Astrocyte (in vitro differentiated cells and primary cell): ENCODE results near the gene ADRA2B. TPM values are rescaled to one million over a fixed set of nuclear protein-coding genes. Genes with fewer than 3 reads are reported as not detected.

ENCODE experiments used
- DNase-seq: peaks from one replicate; pipeline ENCODE4 v3.0.0-alpha.2; 2010; ENCODE audit warnings: low read depth
- FAIRE-seq: peaks from 2 replicates; lab custom pipeline; 2011; peaks lifted over from hg19 to GRCh38; lab: Jason Lieb, UNC
- H2AFZ ChIP-seq: 2 replicates; pipeline ENCODE4 v1.6.0; 2012; ENCODE audit warnings: low read depth, low read length, inconsistent platforms
- H3K27ac ChIP-seq: 2 replicates; pipeline ENCODE4 v1.5.1; 2011; ENCODE audit warnings: low read depth, low read length, inconsistent platforms
- H3K27me3 ChIP-seq: 2 replicates; pipeline ENCODE4 v1.6.0; 2011; ENCODE audit warnings: low read length, inconsistent platforms; ENCODE audit not compliant: insufficient read depth
- H3K36me3 ChIP-seq: 2 replicates; pipeline ENCODE4 v1.5.1; 2011; ENCODE audit warnings: low read length, inconsistent platforms; ENCODE audit not compliant: insufficient read depth
- H3K4me1 ChIP-seq: 2 replicates; pipeline ENCODE4 v1.5.1; 2011; ENCODE audit warnings: low read length, inconsistent platforms; ENCODE audit not compliant: insufficient read depth
- H3K4me2 ChIP-seq: 2 replicates; pipeline ENCODE4 v1.6.0; 2012; ENCODE audit warnings: low read length, inconsistent platforms
- H3K4me3 ChIP-seq: 2 replicates; pipeline ENCODE4 v1.5.1; 2011; ENCODE audit warnings: low read depth, mild to moderate bottlenecking, low read length, inconsistent platforms; ENCODE audit not compliant: insufficient read depth
- H3K79me2 ChIP-seq: 2 replicates; pipeline ENCODE4 v1.6.0; 2012; ENCODE audit warnings: mild to moderate bottlenecking, low read length, inconsistent platforms; ENCODE audit not compliant: insufficient read depth
- H3K9ac ChIP-seq: 2 replicates; pipeline ENCODE4 v1.6.0; 2012; ENCODE audit warnings: mild to moderate bottlenecking, low read length, inconsistent platforms
- H3K9me3 ChIP-seq: 2 replicates; pipeline ENCODE4 v1.5.1; 2012; ENCODE audit warnings: low read depth, mild to moderate bottlenecking, low read length, inconsistent platforms; ENCODE audit not compliant: insufficient read depth
- H4K20me1 ChIP-seq: 2 replicates; pipeline ENCODE4 v1.6.0; 2012; ENCODE audit warnings: low read length, inconsistent platforms; ENCODE audit not compliant: insufficient read depth
- H3K27ac Mint-ChIP-seq: one replicate; pipeline ENCODE4 v1.8.0; 2021; ENCODE audit warnings: mild to moderate bottlenecking, mixed read lengths; ENCODE audit not compliant: unreplicated experiment
- H3K27me3 Mint-ChIP-seq: one replicate; pipeline ENCODE4 v1.8.0; 2021; ENCODE audit warnings: low read depth, mixed read lengths; ENCODE audit not compliant: unreplicated experiment
- H3K36me3 Mint-ChIP-seq: one replicate; pipeline ENCODE4 v1.8.0; 2021; ENCODE audit warnings: low read depth, mixed read lengths; ENCODE audit not compliant: unreplicated experiment
- H3K4me1 Mint-ChIP-seq: one replicate; pipeline ENCODE4 v1.8.0; 2021; ENCODE audit warnings: low read depth, mixed read lengths; ENCODE audit not compliant: unreplicated experiment
- H3K4me3 Mint-ChIP-seq: one replicate; pipeline ENCODE4 v1.8.0; 2021; ENCODE audit warnings: mild to moderate bottlenecking, moderate library complexity, mixed read lengths; ENCODE audit not compliant: unreplicated experiment
- H3K9me3 Mint-ChIP-seq: one replicate; pipeline ENCODE4 v1.8.0; 2021; ENCODE audit warnings: mild to moderate bottlenecking, mixed read lengths; ENCODE audit not compliant: unreplicated experiment
- EZH2 ChIP-seq: IDR thresholded peaks from 2 replicates; pipeline ENCODE4 v1.6.1; 2012; ENCODE audit warnings: mild to moderate bottlenecking, low read length, inconsistent platforms; ENCODE audit not compliant: insufficient read depth
- total RNA-seq: library from RNA; stranded (reverse); gene quantifications from 2 replicates; pipeline ENCODE4 v1.2.1, GENCODE V29; 2021
- TF ChIP-seq, protein P1 (sequence below): IDR thresholded peaks from 2 replicates; pipeline ENCODE4 v1.5.1; 2011; ENCODE audit warnings: low read depth, mild to moderate bottlenecking, inconsistent platforms, low read length, moderate library complexity; ENCODE audit not compliant: insufficient read depth

The ADRA2B gene
- total RNA-seq, 1 donor from 2014 or later, result not detected

DNA sequence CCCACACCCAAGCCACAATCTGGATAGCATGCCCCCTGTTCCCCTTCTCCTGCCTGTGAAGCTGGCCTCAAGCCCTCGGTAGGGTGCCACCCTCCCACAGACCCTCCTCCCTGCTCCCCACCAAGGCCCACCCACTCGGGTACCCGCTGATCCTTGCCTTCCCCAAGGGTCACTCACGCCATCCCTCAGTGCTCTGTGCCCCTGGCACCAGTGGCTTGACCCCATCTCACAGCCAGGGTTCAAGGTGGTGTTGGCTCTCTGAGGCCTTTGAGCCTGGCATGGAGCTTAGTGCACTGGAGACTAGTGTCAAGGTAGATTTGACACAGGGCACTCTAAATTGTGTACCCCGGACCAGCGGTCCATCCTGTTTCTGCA is 11.9 kb downstream of the ADRA2B start:
- H3K27me3 ChIP-seq, result peaks cover 2% of the 10 kb centered on the region
- no peak overlapping the region for H3K27ac Mint-ChIP-seq
- H3K9me3 Mint-ChIP-seq, result peaks cover 10% of the 10 kb centered on the region
- H3K9me3 ChIP-seq, result peaks cover 13% of the 10 kb centered on the region
- no peak overlapping the region for H3K4me3 Mint-ChIP-seq
- no peak overlapping the region for H2AFZ ChIP-seq
- peaks cover 5% of the 10 kb centered on the region for H3K4me1 Mint-ChIP-seq
- no peak for FAIRE-seq
- no peak for TF ChIP-seq EZH2
- TF ChIP-seq, protein P1, sequence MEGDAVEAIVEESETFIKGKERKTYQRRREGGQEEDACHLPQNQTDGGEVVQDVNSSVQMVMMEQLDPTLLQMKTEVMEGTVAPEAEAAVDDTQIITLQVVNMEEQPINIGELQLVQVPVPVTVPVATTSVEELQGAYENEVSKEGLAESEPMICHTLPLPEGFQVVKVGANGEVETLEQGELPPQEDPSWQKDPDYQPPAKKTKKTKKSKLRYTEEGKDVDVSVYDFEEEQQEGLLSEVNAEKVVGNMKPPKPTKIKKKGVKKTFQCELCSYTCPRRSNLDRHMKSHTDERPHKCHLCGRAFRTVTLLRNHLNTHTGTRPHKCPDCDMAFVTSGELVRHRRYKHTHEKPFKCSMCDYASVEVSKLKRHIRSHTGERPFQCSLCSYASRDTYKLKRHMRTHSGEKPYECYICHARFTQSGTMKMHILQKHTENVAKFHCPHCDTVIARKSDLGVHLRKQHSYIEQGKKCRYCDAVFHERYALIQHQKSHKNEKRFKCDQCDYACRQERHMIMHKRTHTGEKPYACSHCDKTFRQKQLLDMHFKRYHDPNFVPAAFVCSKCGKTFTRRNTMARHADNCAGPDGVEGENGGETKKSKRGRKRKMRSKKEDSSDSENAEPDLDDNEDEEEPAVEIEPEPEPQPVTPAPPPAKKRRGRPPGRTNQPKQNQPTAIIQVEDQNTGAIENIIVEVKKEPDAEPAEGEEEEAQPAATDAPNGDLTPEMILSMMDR, result no peak
- no peaks in the 10 kb centered on the region for H3K79me2 ChIP-seq
- H3K36me3 ChIP-seq, result no peaks in the 10 kb centered on the region
- H3K27me3 Mint-ChIP-seq, result peaks cover 9% of the 10 kb centered on the region
- no peaks in the 10 kb centered on the region for H4K20me1 ChIP-seq
- DNase-seq, result no peak
- H3K36me3 Mint-ChIP-seq, result peaks cover 2% of the 10 kb centered on the region
- H3K9ac ChIP-seq, result no peak overlapping the region
- no peak overlapping the region for H3K4me3 ChIP-seq
- no peak overlapping the region for H3K4me2 ChIP-seq
- no peak overlapping the region for H3K27ac ChIP-seq
- H3K4me1 ChIP-seq, result peaks cover 3% of the 10 kb centered on the region

GRCh38 chr2:96103761-96104486 is 12.4 kb downstream of the ADRA2B start:
- Histone ChIP-seq H3K4me1 (peaks cover 3% of the 10 kb centered on the region), H3K79me2 (no peaks in the 10 kb centered on the region), H3K27me3 (peaks cover 2% of the 10 kb centered on the region), H3K4me2 (no peak overlapping the region), H3K9me3 (peaks cover 13% of the 10 kb centered on the region), H4K20me1 (no peaks in the 10 kb centered on the region), H3K9ac (no peak overlapping the region), H3K4me3 (no peak overlapping the region), H2AFZ (no peak overlapping the region), H3K27ac (no peak overlapping the region), H3K36me3 (no peaks in the 10 kb centered on the region)
- peaks cover 11% of the 10 kb centered on the region for H3K27me3 Mint-ChIP-seq
- H3K9me3 Mint-ChIP-seq, result peaks cover 10% of the 10 kb centered on the region
- DNase-seq (no peak), FAIRE-seq (no peak)
- H3K36me3 Mint-ChIP-seq, result peaks cover 2% of the 10 kb centered on the region
- no peak overlapping the region for H3K27ac Mint-ChIP-seq
- peaks cover 5% of the 10 kb centered on the region for H3K4me1 Mint-ChIP-seq
- no peak for TF ChIP-seq EZH2
- TF ChIP-seq, protein P1, result no peak
- H3K4me3 Mint-ChIP-seq, result no peak overlapping the region

- DNase-seq (no peak), FAIRE-seq (no peak)
- Histone ChIP-seq H2AFZ (no peak overlapping the region), H3K36me3 (no peaks in the 10 kb centered on the region), H3K4me2 (no peak overlapping the region), H4K20me1 (no peaks in the 10 kb centered on the region), H3K9ac (no peak overlapping the region), H3K4me1 (peaks cover 3% of the 10 kb centered on the region), H3K27ac (no peak overlapping the region), H3K27me3 (no peaks in the 10 kb centered on the region), H3K4me3 (no peak overlapping the region), H3K9me3 (peaks cover 13% of the 10 kb centered on the region), H3K79me2 (no peaks in the 10 kb centered on the region)
- no peak overlapping the region for H3K4me3 Mint-ChIP-seq
- H3K27ac Mint-ChIP-seq, result no peak overlapping the region
- peaks cover 13% of the 10 kb centered on the region for H3K27me3 Mint-ChIP-seq
- no peak for TF ChIP-seq EZH2
- TF ChIP-seq, protein P1, result no peak
- peaks cover 2% of the 10 kb centered on the region for H3K36me3 Mint-ChIP-seq
- H3K4me1 Mint-ChIP-seq, result no peaks in the 10 kb centered on the region
- peaks cover 10% of the 10 kb centered on the region for H3K9me3 Mint-ChIP-seq
Measured at GRCh38 chr2:96103187-96103601, 13.2 kb downstream of the ADRA2B start.
